NCI-H2227 treated with DMSO at 0.1 percent for 48 hours (cell line): ENCODE results near the gene OAS1.

ENCODE experiments used
- DNase-seq: peaks from one replicate; lab custom pipeline; 2025; lab: John Stamatoyannopoulos, UW

Gene OAS1

GRCh38 chr12:112906712-112907414 is at the start of gene OAS1:
Gene OAS1, plus strand, starts transcription at chr12:112906962. Its CDS starts 78 bp downstream, at chr12:112907040.
- DNase-seq, result peak; percentile 72

- DNase-seq, result no peak
Observed at GRCh38 chr12:112859291-112859690, 47.5 kb upstream of the OAS1 start.

GRCh38 chr12:112860181-112860580 is 46.6 kb upstream of the OAS1 start:
- no peak for DNase-seq

- no peak for DNase-seq
Observed at GRCh38 chr12:112861284-112861683, 45.5 kb upstream of the OAS1 start.

- DNase-seq, result no peak
Observed at GRCh38 chr12:112862636-112863290, 44.0 kb upstream of the OAS1 start.

- no peak for DNase-seq
Observed at GRCh38 chr12:112868459-112869041, 38.2 kb upstream of the OAS1 start.

- DNase-seq, result no peak
Observed at GRCh38 chr12:112869091-112869490, 37.7 kb upstream of the OAS1 start.

GRCh38 chr12:112869778-112870177 is 37.0 kb upstream of the OAS1 start:
- no peak for DNase-seq

GRCh38 chr12:112870267-112870980 is 36.3 kb upstream of the OAS1 start:
- DNase-seq, result no peak

- no peak for DNase-seq
Observed at GRCh38 chr12:112875608-112876007, 31.2 kb upstream of the OAS1 start.

GRCh38 chr12:112876506-112876905 is 30.3 kb upstream of the OAS1 start:
- DNase-seq, result no peak

GRCh38 chr12:112877006-112877405 is 29.8 kb upstream of the OAS1 start:
- DNase-seq, result no peak

GRCh38 chr12:112878488-112878887 is 28.3 kb upstream of the OAS1 start:
- DNase-seq, result no peak

- no peak for DNase-seq
Observed at GRCh38 chr12:112879191-112879705, 27.5 kb upstream of the OAS1 start.

- DNase-seq, result no peak
Observed at GRCh38 chr12:112881602-112882001, 25.2 kb upstream of the OAS1 start.

- DNase-seq, result no peak
Observed at GRCh38 chr12:112885236-112885635, 21.5 kb upstream of the OAS1 start.

GRCh38 chr12:112887550-112887949 is 19.2 kb upstream of the OAS1 start:
- DNase-seq, result no peak

- DNase-seq, result no peak
Observed at GRCh38 chr12:112891093-112892024, 15.4 kb upstream of the OAS1 start.

- no peak for DNase-seq
Observed at GRCh38 chr12:112892856-112893255, 13.9 kb upstream of the OAS1 start.

- DNase-seq, result no peak
Observed at GRCh38 chr12:112894128-112894527, 12.6 kb upstream of the OAS1 start.

- DNase-seq, result no peak
Observed at GRCh38 chr12:112898380-112898779, 8.4 kb upstream of the OAS1 start.
